IMR-90 (cell line): Measurements from ENCODE around the gene SLC38A8.

Experiments used
- POLR2A ChIP-seq: IDR thresholded peaks from 2 replicates; pipeline ENCODE4 v1.6.1; 2012; ENCODE audit warnings: mild to moderate bottlenecking, low read depth, low read length
- RAD21 ChIP-seq: IDR thresholded peaks from 2 replicates; pipeline ENCODE4 v1.6.1; 2012; ENCODE audit warnings: low read length, improper control_type of control experiment
- SMC3 ChIP-seq: fragments of 150-350 bp; IDR thresholded peaks from 2 replicates; pipeline ENCODE4 v1.6.1; 2016; ENCODE audit warnings: low read depth, mild to moderate bottlenecking, antibody characterized with exemption, low read length, moderate library complexity
- TF ChIP-seq, protein P1 (sequence below): conservative IDR thresholded peaks from 2 replicates; pipeline ENCODE4 v1.5.1; 2012; ENCODE audit warnings: mild to moderate bottlenecking, low read depth, low read length, improper control_type of control experiment

DNA sequence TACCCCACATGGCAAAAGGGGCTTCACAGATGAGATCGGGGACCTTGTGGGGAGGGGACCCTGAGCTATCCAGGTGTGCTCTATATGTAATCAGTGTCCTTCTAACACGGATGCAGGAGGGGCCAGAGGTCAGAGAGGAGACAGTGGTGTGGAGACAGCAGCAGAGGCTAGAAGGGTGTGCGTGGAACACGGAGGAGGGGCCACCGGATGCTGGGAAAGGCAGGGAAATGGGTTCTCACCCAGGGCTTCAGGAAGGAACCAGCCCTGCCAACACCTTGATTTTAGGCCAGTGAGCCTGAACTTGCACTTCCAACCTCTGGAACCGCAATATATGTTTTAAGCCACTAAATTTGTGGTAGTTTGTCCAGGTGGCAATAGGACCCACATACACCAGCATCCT lies 4.6 kb upstream of the SLC38A8 start:
- TF ChIP-seq, protein P1, sequence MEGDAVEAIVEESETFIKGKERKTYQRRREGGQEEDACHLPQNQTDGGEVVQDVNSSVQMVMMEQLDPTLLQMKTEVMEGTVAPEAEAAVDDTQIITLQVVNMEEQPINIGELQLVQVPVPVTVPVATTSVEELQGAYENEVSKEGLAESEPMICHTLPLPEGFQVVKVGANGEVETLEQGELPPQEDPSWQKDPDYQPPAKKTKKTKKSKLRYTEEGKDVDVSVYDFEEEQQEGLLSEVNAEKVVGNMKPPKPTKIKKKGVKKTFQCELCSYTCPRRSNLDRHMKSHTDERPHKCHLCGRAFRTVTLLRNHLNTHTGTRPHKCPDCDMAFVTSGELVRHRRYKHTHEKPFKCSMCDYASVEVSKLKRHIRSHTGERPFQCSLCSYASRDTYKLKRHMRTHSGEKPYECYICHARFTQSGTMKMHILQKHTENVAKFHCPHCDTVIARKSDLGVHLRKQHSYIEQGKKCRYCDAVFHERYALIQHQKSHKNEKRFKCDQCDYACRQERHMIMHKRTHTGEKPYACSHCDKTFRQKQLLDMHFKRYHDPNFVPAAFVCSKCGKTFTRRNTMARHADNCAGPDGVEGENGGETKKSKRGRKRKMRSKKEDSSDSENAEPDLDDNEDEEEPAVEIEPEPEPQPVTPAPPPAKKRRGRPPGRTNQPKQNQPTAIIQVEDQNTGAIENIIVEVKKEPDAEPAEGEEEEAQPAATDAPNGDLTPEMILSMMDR, result no peak
- TF ChIP-seq SMC3 (no peak), RAD21 (no peak), POLR2A (no peak)
